GM19324 (cell line): ENCODE data around the gene NEAT1.

Experiments
- ATAC-seq: cut with Tn5 transposase; IDR thresholded peaks from one replicate; pipeline ENCODE4 v1.9.1; 2021; ENCODE audit warnings: mild to moderate bottlenecking, moderate library complexity; ENCODE audit not compliant: unreplicated experiment, low FRiP score

NEAT1 gene

DNA sequence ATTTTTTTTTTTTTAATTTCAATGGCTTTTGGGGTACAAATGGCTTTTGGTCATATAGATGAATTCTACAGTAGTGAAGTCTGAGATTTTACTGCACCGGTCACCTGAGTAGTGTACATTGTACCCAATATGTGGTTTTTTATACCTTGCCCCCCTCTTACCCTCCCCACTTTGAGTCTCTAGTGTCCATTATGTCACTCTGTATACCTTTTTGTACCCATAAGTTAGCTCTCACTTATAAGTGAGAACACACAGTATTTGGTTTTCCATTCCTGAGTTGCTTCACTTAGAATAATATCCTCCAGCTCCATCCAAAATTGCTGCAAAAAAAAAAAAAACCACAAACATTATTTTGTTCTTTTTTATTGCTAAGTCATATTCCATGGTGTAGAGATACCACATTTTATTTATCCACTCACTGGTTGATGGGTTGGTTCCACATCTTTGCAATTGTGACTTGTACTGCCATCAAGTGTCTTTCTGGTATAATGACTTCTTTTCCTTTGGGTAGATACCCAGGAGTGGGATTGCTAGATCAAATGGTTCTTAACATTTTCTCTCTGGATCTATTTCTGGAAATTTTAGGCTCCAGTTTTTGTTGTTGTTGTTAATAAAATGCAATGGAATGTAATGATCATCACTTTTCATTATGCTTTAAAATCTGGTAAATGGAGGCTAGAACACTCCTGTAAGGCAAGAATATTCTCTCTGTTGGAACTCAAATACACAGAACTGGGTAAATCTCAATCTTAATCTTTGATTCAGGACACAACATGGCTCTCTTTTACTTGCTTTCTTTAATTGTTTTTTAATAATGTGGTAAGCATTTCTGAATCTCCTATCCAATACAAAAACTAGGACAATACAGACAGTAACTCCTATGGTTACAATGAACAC, 10.3 kb downstream of the NEAT1 start:
- no peak for ATAC-seq

DNA sequence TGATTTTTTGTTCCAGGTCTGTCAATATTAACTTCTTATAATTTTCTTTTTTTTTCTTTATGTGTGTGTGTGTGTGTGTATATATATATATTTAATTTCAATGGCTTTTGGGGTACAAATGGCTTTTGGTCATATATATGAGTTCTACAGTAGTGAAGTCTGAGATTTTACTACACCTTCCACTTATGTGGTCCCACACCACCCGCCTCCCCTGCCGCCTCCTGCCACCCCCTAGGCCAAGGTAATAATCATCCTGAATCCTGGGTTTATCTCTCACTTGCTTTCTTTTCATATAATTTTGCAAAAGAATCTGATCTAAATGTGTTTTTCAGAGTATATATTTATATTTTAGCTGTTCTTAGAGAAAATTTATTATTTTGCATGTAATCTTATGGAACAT, 11.1 kb downstream of the NEAT1 start:
- no peak for ATAC-seq

DNA sequence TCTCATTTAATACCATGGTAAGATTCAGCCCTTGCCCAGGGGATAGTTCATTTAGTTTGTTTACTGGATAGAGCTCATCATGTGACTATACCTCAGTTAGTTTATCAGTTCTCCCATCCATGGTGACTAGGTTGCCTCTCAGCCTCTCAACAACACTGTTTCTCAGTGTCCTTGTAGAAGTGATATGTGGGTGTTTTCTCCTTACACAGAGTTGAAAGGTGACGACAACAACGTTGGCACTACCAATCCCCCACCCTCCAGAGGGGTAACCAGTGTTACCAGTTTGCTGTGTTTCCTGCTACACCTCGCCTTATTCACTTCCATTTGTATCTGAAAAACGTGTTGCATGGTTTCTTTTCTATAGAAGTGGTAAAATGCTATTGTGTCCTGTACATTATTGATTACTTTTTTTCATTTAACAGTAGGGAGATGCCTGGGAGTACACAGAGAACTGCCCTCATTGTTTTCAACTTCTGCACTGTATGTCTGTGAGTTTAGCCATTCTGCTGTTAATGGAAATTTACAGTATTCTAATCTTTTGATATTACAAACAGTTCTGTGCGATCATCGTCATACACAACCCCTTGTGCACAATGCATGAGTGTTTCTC, 11.6 kb downstream of the NEAT1 start:
- ATAC-seq = no peak

- no peak for ATAC-seq
Observed at GRCh38 chr11:65434667-65435410, 12.2 kb downstream of the NEAT1 start.

DNA sequence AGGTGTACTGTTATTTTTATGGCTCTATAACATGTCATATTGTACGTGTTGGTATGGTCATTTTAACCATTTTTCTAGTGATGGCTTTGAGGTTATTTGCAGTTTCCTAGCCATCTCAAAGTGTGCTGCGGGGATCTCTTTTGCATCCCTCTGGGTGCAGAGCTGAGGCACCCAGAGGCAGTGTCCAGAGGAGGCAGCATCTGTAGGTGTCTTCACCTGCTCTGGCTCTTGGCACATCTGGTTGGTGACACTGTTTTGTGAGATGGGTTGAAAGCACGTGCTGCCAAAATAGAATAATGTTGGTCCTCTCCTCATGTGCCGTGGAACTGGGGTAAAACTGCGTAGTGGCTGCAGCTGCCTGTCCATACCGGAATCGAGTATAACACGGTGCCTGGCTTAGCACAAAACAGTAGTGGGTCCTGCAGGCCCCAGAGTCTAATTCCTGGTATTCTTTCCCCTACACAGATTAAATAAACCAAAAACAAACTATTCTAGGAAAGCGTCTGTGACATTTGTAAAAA, 12.9 kb downstream of the NEAT1 start:
- no peak for ATAC-seq

DNA sequence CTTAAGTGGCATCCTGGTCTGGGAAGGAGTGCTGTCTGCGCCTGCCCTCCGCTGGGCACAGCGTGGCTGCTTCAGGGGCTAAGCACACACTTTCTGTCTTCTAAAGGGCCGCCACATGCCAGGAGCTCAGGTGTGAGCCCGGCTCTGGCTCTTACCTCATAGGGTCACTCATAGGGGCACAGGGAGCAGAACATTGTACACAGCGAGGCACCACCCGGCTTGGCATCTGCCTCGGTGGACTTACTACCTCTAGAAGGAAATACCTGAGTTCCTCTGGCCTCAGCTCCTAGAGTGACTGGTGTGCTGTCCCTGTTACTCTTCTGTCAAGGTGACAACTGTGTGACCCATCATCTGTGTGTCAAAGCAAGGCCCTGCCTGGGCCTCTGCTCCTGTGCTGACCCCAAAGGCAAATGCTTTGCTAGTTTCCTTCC, 13.4 kb downstream of the NEAT1 start:
- no peak for ATAC-seq

GRCh38 chr11:65436412-65437032, 13.9 kb downstream of the NEAT1 start:
- ATAC-seq = no peak

DNA sequence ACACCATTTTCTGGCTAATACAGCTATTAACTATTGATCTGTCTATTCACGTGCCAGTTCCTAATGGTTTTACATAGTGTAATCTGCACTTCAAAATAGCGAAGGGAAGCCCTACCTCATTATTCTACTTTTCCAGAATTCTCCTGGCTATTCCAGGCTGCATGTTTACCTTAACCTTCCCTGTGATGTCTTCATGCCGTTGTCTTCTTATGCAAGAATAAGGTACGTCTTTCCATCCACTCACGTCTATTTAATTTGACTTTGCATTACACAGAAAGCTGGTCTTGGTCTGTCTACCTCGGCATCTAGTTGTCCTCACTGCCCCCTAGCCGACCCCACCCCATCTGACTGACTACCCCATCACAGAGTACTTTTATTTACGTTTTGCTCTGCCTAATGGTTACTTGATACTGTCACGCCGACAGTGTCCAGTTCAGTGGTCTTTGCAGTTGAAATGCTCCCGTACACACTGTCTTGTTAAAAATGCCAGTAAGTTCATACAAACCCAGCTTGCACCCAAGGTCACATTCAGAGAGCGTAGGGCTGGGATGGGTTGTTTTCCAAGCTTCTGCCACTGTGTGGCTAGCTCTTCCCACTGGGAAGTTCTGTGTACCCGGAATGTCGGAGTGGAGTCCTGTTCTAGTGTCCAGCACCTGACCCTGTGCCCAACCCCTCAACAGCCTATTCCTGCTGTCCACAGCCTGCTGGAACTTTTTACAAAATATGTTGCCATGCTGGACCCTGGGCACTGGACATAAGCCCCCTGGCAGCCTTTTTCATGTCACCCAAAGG, 15.0 kb downstream of the NEAT1 start:
- ATAC-seq = no peak

DNA sequence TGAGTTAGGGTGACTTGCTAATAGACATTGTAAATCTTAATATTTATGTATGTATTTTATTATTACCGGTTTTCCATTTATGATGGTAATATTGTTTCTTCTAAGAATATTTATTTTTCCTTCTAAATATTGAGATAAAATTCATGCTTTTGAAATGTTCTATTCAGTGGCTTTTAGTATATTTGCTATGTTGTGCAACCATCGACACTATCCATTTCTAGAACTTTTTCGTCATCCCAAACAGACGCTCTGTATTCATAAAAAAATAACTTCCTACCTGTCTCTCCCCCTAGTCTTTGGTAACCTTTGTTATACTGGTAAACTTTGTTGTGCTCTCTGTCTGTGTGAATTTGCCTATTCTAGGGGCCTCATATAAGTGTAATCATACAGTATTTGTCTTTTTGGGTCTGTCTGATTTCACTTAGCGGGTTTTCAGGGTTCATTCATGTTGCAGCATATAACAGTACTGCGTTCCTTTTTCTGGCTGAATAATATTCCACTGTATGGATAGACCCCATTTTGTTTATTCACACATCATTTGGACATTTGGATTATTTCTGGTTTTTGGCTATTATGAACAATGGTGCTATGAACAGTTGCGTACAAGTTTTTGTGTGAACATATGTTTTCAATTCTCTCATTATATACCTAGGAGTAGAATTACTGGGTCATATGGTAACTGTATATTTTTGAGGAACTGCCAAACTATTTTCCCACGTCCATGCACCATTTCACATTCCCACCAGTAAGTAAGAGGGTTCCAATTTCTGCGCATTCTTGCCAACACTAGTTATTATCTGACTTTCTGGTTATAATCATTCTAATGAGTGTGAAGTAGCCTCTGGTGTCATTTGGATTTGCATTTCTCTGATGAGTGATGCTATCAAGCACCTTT, 15.9 kb downstream of the NEAT1 start:
- no peak for ATAC-seq

- no peak for ATAC-seq
Observed at GRCh38 chr11:65439331-65440181, 17.0 kb downstream of the NEAT1 start.

GRCh38 chr11:65440831-65441499, 18.4 kb downstream of the NEAT1 start:
- ATAC-seq = peak; percentile 58

DNA sequence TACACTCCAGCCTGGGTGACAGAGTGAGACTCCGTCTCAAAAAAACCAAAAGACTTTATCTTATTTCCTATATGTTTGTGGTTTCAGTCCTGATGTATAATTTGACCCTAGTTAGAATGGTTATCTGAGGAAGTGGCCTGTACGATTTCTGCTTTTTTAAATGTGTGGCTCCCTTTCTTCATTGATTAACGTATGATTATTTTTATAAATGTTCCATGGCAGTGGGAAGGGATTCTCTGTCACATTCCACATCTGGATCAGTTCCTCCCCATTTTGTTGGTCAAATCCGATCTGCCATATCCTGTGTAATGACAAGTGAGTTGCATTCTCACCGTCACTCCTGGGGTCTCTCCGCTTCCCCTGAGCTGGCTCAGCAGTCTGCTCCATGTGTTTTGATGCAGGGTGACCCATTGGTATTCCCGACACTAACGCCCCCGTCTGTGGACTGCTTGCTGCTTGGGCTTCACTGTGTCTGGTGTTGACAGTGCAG, 20.3 kb downstream of the NEAT1 start:
- ATAC-seq = no peak

DNA sequence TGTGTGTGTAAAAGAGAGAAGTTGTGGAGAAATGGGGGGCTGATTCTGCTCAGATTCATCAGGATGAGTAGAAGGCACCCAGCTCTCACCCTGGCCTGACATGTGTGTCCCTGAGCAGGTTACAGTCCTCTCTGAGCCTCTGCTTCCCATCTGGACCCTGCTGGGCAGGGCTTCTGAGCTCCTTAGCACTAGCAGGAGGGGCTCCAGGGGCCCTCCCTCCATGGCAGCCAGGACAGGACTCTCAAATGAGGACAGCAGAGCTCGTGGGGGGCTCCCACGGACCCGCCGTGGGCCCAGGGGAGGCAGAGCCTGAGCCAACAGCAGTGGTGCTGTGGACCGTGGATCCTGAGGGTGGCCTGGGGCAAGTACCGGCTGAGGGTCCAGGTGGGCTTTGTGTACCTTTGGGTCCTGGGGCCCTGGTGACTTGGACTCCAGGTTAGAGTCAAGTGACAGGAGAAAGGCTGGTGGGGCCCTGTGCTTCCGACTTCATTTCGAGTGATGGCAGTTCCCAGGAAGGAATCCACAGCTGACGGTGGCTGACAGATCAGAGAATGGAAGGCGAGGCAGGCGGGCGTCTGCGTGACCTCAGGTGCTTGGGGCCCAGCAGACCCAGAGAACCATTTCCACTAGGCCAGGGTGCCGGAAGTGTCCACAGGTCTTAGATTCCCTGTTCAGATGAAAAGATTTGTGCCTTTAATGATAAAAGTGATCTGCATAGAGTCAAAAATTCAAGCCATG, 21.9 kb downstream of the NEAT1 start:
- no peak for ATAC-seq

DNA sequence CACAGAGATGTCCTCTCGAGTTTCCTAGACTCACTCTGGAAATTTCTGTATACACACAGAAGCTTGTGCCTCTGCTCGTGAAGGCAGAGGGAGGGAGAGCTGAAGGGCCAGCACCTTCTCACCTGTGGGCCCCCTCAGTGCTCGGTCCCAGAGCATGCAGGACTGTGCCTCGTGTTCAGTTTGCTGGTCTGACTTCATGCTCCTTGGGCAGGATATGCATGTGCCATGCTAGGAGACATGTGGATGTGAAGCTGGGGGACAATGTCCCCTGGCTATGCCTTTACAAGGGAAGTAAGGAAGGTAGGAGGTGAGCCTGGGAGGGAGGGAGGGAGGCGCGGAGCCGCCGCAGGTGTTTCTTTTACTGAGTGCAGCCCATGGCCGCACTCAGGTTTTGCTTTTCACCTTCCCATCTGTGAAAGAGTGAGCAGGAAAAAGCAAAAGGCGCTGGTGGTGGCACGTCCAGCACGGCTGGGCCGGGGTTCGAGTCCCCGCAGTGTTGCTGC, 22.6 kb downstream of the NEAT1 start:
- no peak for ATAC-seq

DNA sequence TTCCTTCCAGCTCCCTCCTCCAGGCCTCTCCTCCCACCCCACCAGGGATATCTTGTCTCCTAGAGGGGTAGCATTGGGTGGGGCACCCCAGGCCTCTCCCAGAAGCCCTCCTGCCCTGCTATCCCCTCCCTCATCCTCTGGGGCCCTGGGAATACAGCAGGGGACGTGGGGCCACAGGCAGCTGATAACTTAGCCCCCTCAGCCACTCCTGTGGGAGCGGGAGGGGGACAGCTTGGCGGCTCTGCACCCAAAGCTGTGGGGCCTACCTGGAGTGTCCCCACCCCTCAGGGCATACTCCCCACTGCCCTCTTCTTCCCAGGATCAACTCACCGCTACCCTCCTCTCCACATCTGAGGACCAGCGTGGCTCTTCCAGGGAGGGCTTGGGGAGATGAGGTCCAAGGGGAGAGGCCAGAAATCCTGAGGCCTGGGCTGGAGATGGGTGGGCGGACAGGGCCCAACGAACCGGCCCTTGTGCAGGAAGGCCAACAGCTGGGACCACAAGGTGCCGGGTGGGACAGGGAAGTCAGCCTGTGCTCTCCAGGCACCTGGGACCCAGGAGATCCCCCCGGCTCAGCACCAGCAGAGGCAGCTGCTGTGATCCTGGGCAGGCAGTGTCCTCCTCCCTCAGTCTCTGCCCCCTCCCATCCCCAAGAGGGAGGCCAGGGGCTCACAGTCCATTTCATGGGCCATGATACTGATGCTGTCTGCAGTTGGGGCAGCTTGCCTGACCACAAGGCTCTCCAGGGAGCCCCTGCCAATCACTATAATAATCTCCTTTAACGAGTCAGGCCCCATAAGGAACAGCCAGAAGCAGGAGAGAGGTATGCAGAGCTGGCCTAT, 23.2 kb downstream of the NEAT1 start:
- no peak for ATAC-seq
